Suppressor macrophage treated with lipopolysaccharide for 1 hour (primary cell): Measurements from ENCODE around the gene FOSB.
"Not testable (repeated sequence)": the region's sequence is repeated elsewhere in the genome, so short reads cannot be mapped to it uniquely, and the experiment has no call there.

Experiments used
- DNase-seq, 3 donors: peaks; one replicate each; pipeline ENCODE4 v3.0.0-alpha.2; 2020 to 2022

Gene FOSB

GRCh38 chr19:45506989-45507871, 39.4 kb downstream of the FOSB start, which contains the start of gene VASP:
Gene VASP (plus strand): TSS chr19:45507479. CDS start chr19:45507772, 293 bp downstream.
- peak; percentile 96 for DNase-seq

GRCh38 chr19:45507872-45508416, 40.1 kb downstream of the FOSB start:
- DNase-seq: no peak

- peak in 1 of 3 donors; percentile 54 for DNase-seq
These were observed 40.6 kb downstream of the FOSB start for GRCh38 chr19:45508417-45508860.

- peak; percentile 77 to 85 (median 85) for DNase-seq
These were observed 41.3 kb downstream of the FOSB start for GRCh38 chr19:45508861-45509691.

- DNase-seq: no peak
These were observed 41.9 kb downstream of the FOSB start for GRCh38 chr19:45509692-45510015.

- not testable (repeated sequence) for DNase-seq
These were observed 42.6 kb downstream of the FOSB start for GRCh38 chr19:45510352-45510751.

- no peak for DNase-seq
These were observed 43.3 kb downstream of the FOSB start for GRCh38 chr19:45511074-45511473.

GRCh38 chr19:45512881-45513483, 45.2 kb downstream of the FOSB start:
- no peak for DNase-seq

GRCh38 chr19:45514376-45515051, 46.7 kb downstream of the FOSB start:
- peak in 2 of 3 donors; percentile 40 to 55 for DNase-seq

GRCh38 chr19:45515081-45515624, 47.4 kb downstream of the FOSB start:
- peak; percentile 96 to 98 (median 98) for DNase-seq

GRCh38 chr19:45515807-45516401, 48.1 kb downstream of the FOSB start:
- peak; percentile 73 to 84 (median 83) for DNase-seq

GRCh38 chr19:45517238-45517637, 49.4 kb downstream of the FOSB start:
- DNase-seq: no peak

GRCh38 chr19:45517641-45518468, 50.1 kb downstream of the FOSB start:
- DNase-seq: no peak

GRCh38 chr19:45518469-45518826, 50.7 kb downstream of the FOSB start:
- no peak for DNase-seq

GRCh38 chr19:45522010-45522941, 54.5 kb downstream of the FOSB start:
- no peak for DNase-seq

- peak; percentile 82 to 91 (median 88) for DNase-seq
These were observed 56.0 kb downstream of the FOSB start for GRCh38 chr19:45523642-45524256.

GRCh38 chr19:45524575-45525129, 56.9 kb downstream of the FOSB start:
- no peak for DNase-seq
